ENCODE results near the gene RAP2A. TPM values are rescaled to one million over a fixed set of nuclear protein-coding genes. Genes with fewer than 3 reads are reported as not detected.

RAP2A gene
- total and polyA plus RNA-seq, 2 experiments from 2014 or later: 12.1 to 41.9 TPM

- no peaks in the 10 kb centered on the region for H3K9me3 ChIP-seq (ENCODE audit: low read depth)
- H3K27ac ChIP-seq: peak overlapping the region; percentile 22
- TF ChIP-seq CTCF (IDR thresholded peaks at IDR 0.05; ENCODE audit: poor library complexity): no peak
- TF ChIP-seq EZH2 (IDR thresholded peaks at IDR 0.05; ENCODE audit: borderline replicate concordance): no peak
- TF ChIP-seq EZH2phosphoT487 (IDR thresholded peaks at IDR 0.05; ENCODE audit: low read depth, severe bottlenecking, unreplicated experiment): no peak
- 71% methylated on average over 4 of the region's 4 CpGs for WGBS (ENCODE audit: low lambda C conversion rate, missing lambda C conversion rate)
- H3K4me1 ChIP-seq (ENCODE audit: insufficient read depth): peaks cover 15% of the 10 kb centered on the region
- DNase-seq (ENCODE audit: low spot score): peak; percentile 26
- H3K4me2 ChIP-seq: no peak overlapping the region
- no peak overlapping the region for H3K4me3 ChIP-seq
- no peaks in the 10 kb centered on the region for H3K36me3 ChIP-seq (replicated peaks; ENCODE audit: insufficient read depth, low read depth)
- no peaks in the 10 kb centered on the region for H4K20me1 ChIP-seq (ENCODE audit: insufficient read depth, poor library complexity, severe bottlenecking)
- H3K9me2 ChIP-seq (replicated peaks; ENCODE audit: insufficient read depth): no peaks in the 10 kb centered on the region
- no peak overlapping the region for H2AFZ ChIP-seq
- H3K27me3 ChIP-seq: no peaks in the 10 kb centered on the region
- no peaks in the 10 kb centered on the region for H3K79me2 ChIP-seq
Measured at GRCh38 chr13:97502181-97502580, 68.2 kb downstream of the RAP2A start.

GRCh38 chr13:97502706-97503105 is 68.7 kb downstream of the RAP2A start:
- no peak overlapping the region for H3K4me2 ChIP-seq
- no peak for DNase-seq (ENCODE audit: low spot score)
- WGBS (ENCODE audit: low lambda C conversion rate, missing lambda C conversion rate): 28% methylated on average over 1 of the region's 1 CpG

GRCh38 chr13:97505017-97505416 is 71.0 kb downstream of the RAP2A start:
- peaks cover 15% of the 10 kb centered on the region for H3K4me1 ChIP-seq (ENCODE audit: insufficient read depth)
- no peaks in the 10 kb centered on the region for H4K20me1 ChIP-seq (ENCODE audit: insufficient read depth, poor library complexity, severe bottlenecking)
- H3K4me2 ChIP-seq: no peak overlapping the region
- no peaks in the 10 kb centered on the region for H3K9me2 ChIP-seq (replicated peaks; ENCODE audit: insufficient read depth)
- no peaks in the 10 kb centered on the region for H3K27me3 ChIP-seq
- WGBS (ENCODE audit: low lambda C conversion rate, missing lambda C conversion rate): 52% methylated on average over 1 of the region's 1 CpG
- no peak for DNase-seq (ENCODE audit: low spot score)
- H3K79me2 ChIP-seq: no peaks in the 10 kb centered on the region
- no peaks in the 10 kb centered on the region for H3K36me3 ChIP-seq (replicated peaks; ENCODE audit: insufficient read depth, low read depth)
- H2AFZ ChIP-seq: no peak overlapping the region
- H3K4me3 ChIP-seq: no peak overlapping the region
- no peaks in the 10 kb centered on the region for H3K9me3 ChIP-seq (ENCODE audit: low read depth)
- H3K27ac ChIP-seq: no peak overlapping the region
- TF ChIP-seq EZH2phosphoT487 (IDR thresholded peaks at IDR 0.05; ENCODE audit: low read depth, severe bottlenecking, unreplicated experiment) (no peak), CTCF (IDR thresholded peaks at IDR 0.05; ENCODE audit: poor library complexity) (no peak), EZH2 (IDR thresholded peaks at IDR 0.05; ENCODE audit: borderline replicate concordance) (no peak)

More at GRCh38 chr13:97502706-97503105, 68.7 kb downstream of the RAP2A start:
- no peaks in the 10 kb centered on the region for H4K20me1 ChIP-seq (ENCODE audit: insufficient read depth, poor library complexity, severe bottlenecking)
- no peak overlapping the region for H2AFZ ChIP-seq
- H3K36me3 ChIP-seq (replicated peaks; ENCODE audit: insufficient read depth, low read depth): no peaks in the 10 kb centered on the region
- H3K9me2 ChIP-seq (replicated peaks; ENCODE audit: insufficient read depth): no peaks in the 10 kb centered on the region
- H3K27ac ChIP-seq: peak overlapping the region; percentile 22
- H3K4me1 ChIP-seq (ENCODE audit: insufficient read depth): peaks cover 15% of the 10 kb centered on the region
- TF ChIP-seq EZH2phosphoT487 (IDR thresholded peaks at IDR 0.05; ENCODE audit: low read depth, severe bottlenecking, unreplicated experiment) (no peak), CTCF (IDR thresholded peaks at IDR 0.05; ENCODE audit: poor library complexity) (no peak), EZH2 (IDR thresholded peaks at IDR 0.05; ENCODE audit: borderline replicate concordance) (no peak)
- no peaks in the 10 kb centered on the region for H3K27me3 ChIP-seq
- H3K79me2 ChIP-seq: no peaks in the 10 kb centered on the region
- no peak overlapping the region for H3K4me3 ChIP-seq
- H3K9me3 ChIP-seq (ENCODE audit: low read depth): no peaks in the 10 kb centered on the region

- H3K4me2 ChIP-seq: no peak overlapping the region
- no peaks in the 10 kb centered on the region for H3K36me3 ChIP-seq (replicated peaks; ENCODE audit: insufficient read depth, low read depth)
- H3K9me2 ChIP-seq (replicated peaks; ENCODE audit: insufficient read depth): no peaks in the 10 kb centered on the region
- DNase-seq (ENCODE audit: low spot score): peak; percentile 46
- 50% methylated on average over 4 of the region's 4 CpGs for WGBS (ENCODE audit: low lambda C conversion rate, missing lambda C conversion rate)
- H3K27ac ChIP-seq: no peak overlapping the region
- no peaks in the 10 kb centered on the region for H4K20me1 ChIP-seq (ENCODE audit: insufficient read depth, poor library complexity, severe bottlenecking)
- H3K9me3 ChIP-seq (ENCODE audit: low read depth): no peaks in the 10 kb centered on the region
- no peak for TF ChIP-seq EZH2 (IDR thresholded peaks at IDR 0.05; ENCODE audit: borderline replicate concordance)
- no peak for TF ChIP-seq CTCF (IDR thresholded peaks at IDR 0.05; ENCODE audit: poor library complexity)
- TF ChIP-seq EZH2phosphoT487 (IDR thresholded peaks at IDR 0.05; ENCODE audit: low read depth, severe bottlenecking, unreplicated experiment): no peak
- no peaks in the 10 kb centered on the region for H3K79me2 ChIP-seq
- H2AFZ ChIP-seq: no peak overlapping the region
- H3K4me1 ChIP-seq (ENCODE audit: insufficient read depth): peaks cover 15% of the 10 kb centered on the region
- H3K4me3 ChIP-seq: no peak overlapping the region
- no peaks in the 10 kb centered on the region for H3K27me3 ChIP-seq
Measured at GRCh38 chr13:97506511-97506910, 72.5 kb downstream of the RAP2A start.

Data from hepatocyte (in vitro differentiated cells).